Measurements from ENCODE around the gene OAS1.
"Not testable (repeated sequence)": the region's sequence is repeated elsewhere in the genome, so short reads cannot be mapped to it uniquely, and the experiment has no call there.

The OAS1 gene

DNA sequence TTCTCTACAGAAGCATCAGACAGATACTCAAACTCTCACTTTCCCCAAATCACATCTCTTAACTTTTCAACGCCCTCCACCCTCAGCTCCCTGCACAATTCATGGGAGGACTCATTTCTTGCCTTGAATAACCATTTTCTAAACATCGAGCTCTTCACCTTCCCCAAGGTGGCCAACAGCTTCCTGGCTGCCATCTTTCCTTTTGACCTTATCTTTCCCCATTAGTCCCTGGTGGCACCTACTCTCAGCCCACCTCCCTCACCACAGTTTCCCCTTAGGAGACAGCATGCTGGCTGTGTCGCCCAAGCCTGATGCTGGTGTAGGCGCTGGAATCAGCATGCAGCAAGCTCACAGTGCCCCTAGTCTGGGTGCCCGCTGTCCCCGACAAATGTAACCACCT is 8.4 kb upstream of the OAS1 start:
- DNase-seq: no peak
- intact Hi-C loops (cut with DNase I): no loop called here

DNA sequence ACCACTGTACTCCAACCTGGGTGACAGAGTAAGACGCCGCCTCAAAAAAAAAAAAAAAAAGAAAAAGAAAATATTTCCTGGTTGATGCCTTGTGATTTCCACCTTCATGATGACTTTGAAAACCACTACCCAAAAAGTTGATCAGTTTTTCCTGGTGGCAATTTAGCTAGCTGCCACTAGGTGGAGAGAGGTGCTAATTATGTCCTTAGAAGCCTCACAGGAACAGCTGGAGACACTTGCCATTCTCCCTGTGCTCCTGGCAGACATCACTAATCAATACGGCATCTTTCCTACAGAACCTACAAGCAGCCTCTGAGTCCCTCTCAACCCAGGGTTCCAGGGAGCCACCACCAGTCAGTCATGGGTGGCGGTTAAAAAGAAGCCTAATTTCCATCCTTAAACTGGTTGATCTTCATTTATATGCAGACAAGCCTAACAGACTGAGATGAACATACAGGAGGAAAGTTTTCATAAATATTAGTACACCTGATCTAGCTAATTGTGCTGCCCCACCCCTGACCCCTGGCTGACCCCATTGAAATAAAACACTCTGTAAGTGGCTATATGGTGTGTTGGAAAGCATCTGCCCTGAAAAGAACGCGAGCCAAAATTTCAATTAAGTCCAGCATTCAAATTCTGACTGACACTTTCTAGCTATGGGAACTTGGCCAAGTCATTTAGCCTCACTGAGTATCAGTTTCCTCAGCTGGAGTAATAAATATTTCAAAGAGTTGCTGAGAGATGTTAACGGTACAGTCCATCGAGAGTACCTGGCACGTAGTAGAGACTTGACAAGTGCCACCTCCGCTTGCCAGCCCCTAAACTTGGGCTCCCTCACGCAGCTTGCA is 6.2 kb upstream of the OAS1 start:
- intact Hi-C loops (cut with DNase I): no loop called here
- DNase-seq: no peak

DNA sequence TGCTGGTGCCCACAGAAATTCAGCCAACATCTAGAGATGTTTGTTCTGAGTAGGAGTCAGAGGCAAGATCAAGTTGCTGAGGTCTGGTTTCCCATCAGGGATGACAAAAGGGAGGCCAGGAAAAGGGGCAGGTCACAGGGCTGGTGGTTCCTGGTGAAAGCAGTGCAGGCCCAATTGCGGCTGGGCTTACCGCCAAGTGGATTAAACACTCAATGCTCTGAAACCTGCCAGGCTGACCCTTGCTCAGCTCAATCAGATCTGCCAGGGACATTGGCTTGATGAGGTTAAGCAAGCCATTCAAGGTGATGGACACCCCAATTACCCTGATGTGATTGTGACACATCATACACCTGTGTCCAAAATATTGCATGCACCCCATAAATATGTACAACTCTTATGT is 5.5 kb upstream of the OAS1 start:
- DNase-seq: no peak
- intact Hi-C loops (cut with DNase I): no loop called here

DNA sequence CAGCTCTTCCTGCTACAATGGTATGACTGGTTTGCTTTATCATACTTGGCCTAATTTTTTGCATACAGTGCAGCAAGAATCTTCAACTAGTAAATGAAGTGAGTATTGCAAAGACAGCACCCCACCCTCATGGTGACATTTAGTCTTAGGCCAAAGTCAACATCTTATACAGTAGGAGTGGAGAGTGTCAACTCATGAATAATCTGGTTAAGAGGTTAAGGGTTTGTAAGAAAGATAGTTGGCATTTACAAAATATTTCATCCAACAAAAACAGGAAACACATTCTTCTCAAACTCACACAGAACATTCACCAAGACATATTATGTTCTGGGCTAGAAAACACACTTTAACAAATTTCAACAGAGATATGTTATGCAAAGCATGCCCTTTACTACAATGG is 2.2 kb upstream of the OAS1 start:
- intact Hi-C loops (cut with DNase I): no loop called here
- no peak for DNase-seq

DNA sequence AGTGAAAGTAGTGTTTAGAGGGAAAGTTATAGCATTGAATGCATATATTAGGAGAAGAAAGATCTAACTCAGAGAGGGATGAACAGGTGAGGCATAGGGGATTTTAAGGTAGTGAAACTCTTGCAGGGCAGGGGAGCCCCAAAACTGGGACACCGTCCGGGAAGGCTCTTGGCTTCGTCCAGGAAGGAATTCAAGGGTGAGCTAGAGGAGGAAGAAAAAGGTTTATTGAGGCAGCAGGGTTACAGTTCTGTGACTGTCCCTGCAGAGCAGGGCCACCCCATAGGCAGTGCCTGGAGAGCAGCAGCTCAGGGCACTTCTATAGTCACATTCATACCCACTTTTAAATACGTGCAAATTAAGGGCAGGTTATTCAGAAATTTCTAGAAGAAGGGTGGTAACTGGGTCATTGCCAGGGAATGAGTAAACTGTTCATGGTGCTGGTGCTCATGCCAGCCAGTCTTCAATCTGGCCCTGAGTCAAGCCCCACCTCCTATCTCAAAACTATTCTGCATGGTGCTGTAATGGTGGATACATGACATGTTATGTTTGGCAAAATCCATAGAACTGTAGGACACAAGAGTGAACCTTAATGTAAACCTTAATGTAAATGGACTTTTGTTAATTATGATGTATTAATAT is 1.2 kb upstream of the OAS1 start:
- DNase-seq: no peak
- intact Hi-C loops (cut with DNase I): no loop called here

DNA sequence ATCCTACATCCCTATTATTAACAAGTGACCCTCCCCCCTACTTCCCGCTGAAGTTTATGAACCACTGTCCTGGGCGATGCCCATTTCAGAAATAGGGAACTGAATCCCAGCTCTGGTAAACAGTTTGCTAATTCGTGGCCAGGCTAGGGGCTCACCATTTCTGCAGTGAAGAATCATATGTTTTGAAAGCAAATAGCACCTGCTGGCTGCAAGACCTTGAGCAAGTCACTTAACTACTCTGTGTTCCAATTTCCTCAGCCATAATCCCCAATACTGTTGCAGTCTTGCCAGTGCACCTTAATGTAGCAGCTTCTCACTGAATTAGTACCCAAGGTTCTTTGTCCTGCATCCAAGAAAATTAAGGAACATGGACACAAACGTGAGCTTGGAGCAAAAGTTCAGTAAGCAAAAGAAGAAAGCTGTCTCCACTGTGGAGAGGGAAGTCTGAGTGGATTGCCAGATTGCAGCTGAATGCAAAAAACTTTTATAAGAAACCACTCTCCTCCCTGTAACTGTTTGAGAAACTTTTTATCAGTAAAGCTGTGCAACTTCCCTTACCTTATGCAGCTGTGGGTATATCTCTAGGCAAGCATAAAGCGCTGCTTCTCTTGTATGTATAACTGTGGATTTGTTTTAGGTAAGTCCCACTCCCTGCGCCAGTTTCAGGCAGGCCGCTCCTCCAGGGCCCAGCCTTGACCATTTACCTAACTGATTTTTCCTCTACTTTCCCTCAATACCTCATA is 824 bp downstream of the OAS1 start:
- DNase-seq: no peak

DNA sequence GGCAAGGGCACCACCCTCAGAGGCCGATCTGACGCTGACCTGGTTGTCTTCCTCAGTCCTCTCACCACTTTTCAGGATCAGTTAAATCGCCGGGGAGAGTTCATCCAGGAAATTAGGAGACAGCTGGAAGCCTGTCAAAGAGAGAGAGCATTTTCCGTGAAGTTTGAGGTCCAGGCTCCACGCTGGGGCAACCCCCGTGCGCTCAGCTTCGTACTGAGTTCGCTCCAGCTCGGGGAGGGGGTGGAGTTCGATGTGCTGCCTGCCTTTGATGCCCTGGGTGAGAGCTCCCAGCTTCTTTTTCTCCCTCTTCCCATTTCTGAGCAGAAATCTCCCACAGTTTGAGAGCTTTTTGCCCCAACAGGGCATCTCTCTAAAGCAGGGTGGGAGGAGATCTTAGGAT is 1.8 kb downstream of the OAS1 start:
- no peak for DNase-seq
- intact Hi-C loops (cut with DNase I): no loop called here

More for the DNA sequence above, 824 bp downstream of the OAS1 start:
- intact Hi-C loops (cut with DNase I): no loop called here

DNA sequence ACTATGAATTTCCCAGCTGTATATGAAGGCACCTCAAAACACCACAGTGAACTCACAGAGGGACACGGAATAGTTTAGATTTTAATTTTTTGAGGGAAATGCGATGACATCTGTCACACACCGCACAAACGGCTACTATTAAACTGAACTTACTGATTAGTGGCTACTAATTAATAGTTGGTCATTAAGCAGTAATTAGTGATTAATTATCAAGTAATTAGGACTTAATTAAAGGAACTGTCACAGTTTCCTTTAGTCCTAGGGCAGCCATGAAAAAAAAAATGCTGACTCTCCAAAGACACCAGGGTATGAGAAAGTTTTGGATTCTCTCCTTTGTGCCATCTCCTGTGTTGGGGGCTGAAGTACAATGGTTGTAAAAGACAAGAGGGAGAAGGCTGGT is 2.9 kb downstream of the OAS1 start:
- DNase-seq: no peak
- intact Hi-C loops (cut with DNase I): no loop called here

DNA sequence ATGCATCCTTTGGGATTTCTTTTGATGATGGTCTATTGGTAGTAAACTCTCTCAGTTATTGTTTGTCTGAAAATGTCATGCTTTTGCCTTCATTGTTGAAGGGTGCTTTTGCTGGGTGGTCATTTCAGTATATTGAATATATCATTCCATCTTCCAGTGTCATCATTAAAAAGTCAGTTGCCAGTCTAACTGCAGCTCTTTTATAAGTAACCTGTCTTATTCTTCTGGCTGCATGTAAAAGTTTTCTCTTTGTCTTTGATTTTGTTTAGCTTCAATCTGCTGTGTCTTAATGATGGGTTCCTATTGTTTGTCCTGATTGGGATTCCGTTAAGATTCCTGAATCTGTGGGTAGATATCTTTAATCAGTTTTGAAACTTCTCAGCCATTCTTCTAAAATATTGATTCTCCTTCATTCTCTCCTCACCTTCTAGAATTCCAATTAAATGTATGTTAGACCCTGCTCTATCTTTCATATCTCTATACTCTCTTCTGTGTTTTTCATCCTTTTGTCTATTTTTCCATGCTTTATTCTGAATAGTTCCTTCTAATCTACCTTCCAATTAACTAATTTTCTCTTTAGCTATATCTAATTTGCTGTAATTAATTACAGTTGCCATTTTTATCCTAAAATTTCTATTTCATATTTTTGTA is 6.4 kb downstream of the OAS1 start:
- intact Hi-C loops (cut with DNase I): no loop called here
- no peak for DNase-seq

DNA sequence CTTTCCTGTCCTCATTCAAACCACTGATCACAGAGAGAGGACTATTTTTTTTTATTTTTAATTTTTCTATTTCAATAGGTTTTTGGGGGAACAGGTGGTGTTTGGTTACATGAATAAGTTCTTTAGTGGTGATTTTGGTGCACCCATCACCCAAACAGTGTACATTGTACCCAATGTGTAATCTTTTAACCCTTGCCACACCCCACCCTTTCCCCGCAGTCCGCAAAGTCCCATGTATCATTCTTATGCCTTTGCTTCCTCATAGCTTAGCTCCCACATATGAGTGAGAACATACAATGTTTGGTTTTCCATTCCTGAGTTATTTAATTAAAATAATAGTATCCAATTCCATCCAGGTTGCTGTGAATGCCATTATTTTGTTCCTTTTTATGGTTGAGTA is 7.1 kb downstream of the OAS1 start:
- intact Hi-C loops (cut with DNase I); DNase-seq: not testable (repeated sequence)

DNA sequence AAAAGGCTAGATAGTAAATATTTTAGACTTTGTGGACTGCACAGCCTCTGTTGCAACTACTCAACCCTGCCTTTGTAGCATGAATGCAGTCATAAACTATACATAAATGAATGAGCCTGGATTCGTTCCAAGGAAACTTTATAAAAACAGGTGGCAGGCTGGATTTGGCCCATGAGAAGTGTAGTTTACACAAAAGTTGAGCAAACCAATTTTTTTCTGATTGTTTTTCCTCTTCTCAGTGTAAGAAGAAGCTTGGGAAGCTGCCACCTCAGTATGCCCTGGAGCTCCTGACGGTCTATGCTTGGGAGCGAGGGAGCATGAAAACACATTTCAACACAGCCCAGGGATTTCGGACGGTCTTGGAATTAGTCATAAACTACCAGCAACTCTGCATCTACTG is 9.5 kb downstream of the OAS1 start:
- DNase-seq: no peak
- intact Hi-C loops (cut with DNase I): no loop called here

DNA sequence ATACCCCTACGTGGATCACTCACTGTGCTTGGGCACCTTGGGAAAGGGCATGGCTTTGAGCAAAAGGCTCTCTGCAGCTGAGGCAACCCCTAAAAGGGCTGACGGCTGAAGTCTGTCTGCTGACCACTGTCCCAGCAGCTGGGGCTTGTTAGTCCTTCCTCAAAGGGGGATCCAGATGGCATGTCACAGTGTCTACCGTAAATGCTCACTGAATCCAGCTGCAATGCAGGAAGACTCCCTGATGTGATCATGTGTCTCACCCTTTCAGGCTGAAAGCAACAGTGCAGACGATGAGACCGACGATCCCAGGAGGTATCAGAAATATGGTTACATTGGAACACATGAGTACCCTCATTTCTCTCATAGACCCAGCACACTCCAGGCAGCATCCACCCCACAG is 12.4 kb downstream of the OAS1 start:
- DNase-seq: no peak
- intact Hi-C loops (cut with DNase I): no loop called here

DNA sequence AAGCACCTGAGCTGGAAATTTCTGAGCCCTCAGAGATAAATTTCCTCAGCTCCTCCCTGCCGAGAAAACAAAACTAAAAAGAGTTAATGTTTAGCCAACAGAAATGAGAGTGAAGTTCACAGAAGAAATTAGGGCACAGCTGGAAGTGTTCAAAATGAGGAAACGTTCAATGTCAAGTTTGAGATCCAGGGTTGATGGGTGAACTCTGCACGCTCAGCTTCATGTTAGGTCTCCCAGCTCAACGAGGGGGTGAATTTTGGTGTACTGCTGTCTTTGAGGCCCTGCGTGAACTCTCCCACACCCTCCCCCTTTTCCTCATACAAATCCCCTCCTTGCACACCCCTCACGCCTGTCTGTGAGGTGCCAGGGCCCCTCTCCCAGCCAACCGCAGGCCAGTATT is 18.2 kb downstream of the OAS1 start:
- no peak for DNase-seq
- intact Hi-C loops (cut with DNase I): no loop called here

DNA sequence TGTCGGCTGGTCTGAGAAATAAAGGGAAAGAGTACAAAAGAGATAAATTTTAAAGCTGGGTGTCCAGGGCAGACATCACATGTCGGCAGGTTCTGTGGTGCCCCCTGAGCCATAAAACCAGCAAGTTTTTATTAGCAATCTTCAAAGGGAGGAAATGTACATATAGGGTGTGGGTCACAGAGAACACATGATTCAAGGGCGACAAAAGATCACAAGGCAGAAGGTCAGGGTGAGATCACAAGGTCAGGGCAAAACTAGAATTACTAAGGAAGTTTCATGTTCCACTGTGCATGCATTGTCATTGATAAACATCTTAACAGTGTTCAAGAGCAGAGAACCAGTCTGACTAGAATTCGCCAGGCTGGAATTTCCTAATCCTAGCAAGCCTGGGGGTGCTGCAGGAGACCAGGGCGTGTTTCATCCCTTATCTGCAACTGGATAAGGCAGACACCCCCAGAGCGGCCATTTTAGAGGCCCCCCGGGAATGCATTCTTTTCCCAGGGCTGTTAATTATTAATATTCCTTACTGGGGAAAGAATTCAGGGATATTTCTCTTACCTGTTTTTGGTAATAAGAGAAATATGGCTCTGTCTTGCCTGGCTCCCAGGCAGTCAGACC is 19.8 kb downstream of the OAS1 start:
- DNase-seq; intact Hi-C loops (cut with DNase I): not testable (repeated sequence)

DNA sequence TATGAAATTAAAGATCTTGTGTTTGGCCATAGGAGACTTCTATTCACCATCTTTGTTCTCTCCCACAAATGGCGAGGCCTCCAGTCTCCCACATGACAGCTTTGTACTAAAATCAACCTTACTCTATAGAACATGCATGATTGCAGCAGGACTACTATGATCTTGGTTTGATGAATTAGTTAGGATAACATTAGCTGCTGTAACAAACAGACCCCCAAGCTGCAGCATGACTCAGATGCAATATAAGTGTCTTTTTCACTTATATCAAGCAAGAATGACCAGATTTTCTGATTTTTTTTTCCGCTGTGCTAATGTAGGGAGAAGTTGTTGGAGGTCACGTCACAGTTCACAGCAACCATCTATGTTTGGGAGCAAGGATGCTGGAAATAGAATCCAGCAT is 20.7 kb downstream of the OAS1 start:
- no peak for DNase-seq
- intact Hi-C loops (cut with DNase I): no loop called here

DNA sequence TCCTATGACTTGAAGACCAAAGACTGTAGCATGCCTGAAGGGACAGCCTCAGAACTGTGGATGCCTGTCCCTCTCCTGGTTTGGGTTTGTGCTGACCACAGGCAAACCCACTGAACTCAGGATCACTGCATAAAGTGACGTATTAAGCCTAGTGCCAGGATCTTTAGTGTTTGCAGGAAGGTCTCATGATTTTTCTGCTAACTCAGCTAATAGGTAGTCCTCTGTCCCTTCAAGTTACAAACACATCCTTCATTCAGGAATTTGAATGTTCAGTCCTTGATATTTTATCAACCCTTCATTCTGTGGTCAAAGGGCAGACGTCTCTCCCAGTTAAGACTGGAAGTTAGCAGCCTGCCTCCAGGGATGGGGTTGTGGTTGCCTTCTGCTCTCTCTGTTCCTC is 21.2 kb downstream of the OAS1 start:
- intact Hi-C loops (cut with DNase I): no loop called here
- DNase-seq: no peak

DNA sequence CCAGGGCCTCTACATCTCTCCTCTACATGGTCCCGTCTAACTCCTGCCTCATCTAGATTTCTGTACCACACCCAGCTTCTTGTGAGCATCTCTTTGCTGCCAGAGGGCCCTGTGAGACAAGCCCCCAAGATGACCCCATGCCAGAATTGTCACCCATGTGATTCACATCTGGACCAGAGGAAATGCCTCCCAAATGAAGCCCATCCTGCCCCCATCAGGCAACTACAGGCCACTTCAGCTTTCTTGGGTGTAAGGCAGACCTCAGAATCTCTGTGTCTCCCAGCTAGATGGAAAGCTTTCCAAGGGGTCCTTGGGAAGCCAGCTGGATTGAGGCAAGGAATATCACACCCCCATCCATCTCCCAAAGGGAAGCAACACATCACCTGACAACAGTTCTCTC is 22.2 kb downstream of the OAS1 start:
- no peak for DNase-seq
- intact Hi-C loops (cut with DNase I): no loop called here

DNA sequence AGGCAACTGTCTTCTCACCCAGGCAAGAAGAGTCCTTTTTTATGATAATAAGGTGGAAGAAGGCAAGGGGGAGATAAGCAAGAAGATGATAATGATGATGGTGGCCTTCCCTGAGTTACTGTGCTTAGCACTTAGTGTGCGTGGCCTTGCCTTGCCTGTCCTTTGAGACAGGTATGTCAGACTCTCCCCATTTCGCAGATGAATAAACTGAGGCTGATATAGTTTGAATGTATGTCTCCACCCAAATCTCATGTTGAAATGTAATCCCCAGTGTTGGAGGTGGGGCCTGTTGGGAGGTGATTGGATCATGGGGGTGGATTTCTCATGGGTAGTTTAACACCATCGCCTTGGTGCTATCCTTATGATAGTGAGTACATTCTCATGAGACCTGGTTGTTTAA is 23.0 kb downstream of the OAS1 start:
- intact Hi-C loops (cut with DNase I): no loop called here
- no peak for DNase-seq

DNA sequence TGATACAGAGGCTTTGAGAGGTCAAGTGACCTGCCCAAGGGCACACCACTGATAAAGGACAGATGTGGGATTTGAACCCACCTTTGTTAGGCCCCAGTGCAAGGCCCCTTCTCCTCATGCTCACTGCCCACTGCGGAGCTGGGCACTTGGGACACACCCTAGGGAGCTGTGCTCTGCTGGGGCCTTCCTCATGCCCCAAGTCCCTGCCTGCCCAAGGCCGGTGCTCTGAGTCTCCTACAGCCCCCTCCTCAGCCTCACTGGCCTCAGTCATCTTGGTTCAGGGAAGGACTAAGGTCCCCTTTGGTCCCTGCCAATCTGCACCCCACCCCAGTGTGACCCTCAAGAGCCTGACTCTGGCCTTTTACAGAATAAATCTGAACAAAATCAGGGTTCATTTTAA is 23.6 kb downstream of the OAS1 start:
- DNase-seq: no peak
- intact Hi-C loops (cut with DNase I): no loop called here

DNA sequence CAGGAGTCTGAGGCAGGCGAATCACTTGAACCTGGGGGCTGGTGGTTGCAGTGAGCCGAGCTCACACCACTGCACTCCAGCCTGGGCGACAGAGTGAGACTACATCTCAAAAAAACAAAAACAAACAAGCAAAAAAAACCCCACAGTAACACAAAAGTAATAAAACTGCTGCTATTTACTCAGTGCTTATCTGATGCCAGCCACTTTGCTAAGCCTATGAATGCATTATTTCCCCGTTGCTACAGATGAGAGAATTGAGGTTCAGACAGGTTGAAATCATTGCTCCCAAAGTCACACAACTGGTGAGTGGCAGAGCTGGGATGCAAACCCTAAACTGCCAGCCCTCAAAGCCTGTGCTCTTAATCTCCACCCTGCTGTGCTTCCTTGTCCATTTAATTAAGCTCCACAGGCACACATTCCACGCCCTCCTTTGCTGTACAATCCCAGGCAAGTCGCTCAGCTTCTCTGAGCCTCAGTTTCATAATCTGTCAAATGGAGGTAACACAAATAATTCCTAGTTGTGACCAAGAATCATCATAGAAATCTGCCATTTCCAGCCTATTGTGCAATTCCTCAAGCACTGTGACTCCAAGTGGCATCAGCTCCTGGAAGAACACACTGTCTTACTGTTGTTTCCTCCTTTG is 25.8 kb downstream of the OAS1 start:
- no peak for DNase-seq
- intact Hi-C loops (cut with DNase I): no loop called here
